T-helper 2 cell treated with Interferon-gamma antibody and Interleukin-4, amounts not matched to agents 100 ng/mL and 5 ng/mL, for 36 hours (primary cell): ENCODE data around the gene ABTB2. TPM values are rescaled to one million over a fixed set of nuclear protein-coding genes. Genes with fewer than 3 reads are reported as not detected.
"Not testable (repeated sequence)": the region's sequence is repeated elsewhere in the genome, so short reads cannot be mapped to it uniquely, and the experiment has no call there.

Experiments used
- intact Hi-C: fragments of 100-400 bp; cut with micrococcal nuclease; formaldehyde crosslinking; loops from one replicate; pipeline ENCODE4 v1.15.1; 2023
- total RNA-seq: library from RNA; stranded (reverse); gene quantifications from 2 replicates; pipeline ENCODE4 v1.2.3, GENCODE V29; 2022

ABTB2 gene
- total RNA-seq, result 4.6 and 5.0 TPM in 2 replicates

DNA sequence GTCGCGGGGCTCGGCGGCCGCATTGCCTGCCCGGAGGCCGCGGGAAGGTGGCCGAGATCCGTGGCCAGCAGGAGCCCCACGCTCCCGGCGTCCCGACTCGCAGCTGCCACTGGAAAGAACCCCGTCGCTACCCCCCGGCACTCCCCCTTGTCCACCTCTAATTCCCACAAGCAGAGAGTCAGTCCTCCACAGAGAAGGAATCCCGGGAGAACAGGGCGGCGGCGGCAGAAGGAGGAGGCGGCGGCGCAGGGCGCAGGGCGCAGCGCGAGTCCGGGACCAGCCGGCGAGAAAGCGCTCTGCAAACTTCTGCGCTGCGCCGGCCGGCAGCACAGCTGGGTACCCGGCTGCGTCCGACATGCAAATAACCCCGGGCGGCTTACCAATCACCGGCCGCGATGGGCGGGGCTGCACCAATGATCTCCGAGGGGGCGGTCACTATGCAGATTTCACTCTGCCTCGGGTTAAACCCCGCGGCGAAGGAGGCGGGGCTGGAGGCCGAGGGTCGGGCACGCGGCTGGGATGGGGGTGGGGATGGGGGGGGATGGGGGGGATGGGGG lies at the start of gene ABTB2:
ABTB2 (minus strand) TSS at position 310 of the 557 bp plus-strand sequence.
- intact Hi-C loops, result loop anchor here (1.0 to 10.0 kb wide), 7 partner anchors 50 to 807 kb away; partner anchors contain the start of genes CAPRIN1, CAT and NAT10

DNA sequence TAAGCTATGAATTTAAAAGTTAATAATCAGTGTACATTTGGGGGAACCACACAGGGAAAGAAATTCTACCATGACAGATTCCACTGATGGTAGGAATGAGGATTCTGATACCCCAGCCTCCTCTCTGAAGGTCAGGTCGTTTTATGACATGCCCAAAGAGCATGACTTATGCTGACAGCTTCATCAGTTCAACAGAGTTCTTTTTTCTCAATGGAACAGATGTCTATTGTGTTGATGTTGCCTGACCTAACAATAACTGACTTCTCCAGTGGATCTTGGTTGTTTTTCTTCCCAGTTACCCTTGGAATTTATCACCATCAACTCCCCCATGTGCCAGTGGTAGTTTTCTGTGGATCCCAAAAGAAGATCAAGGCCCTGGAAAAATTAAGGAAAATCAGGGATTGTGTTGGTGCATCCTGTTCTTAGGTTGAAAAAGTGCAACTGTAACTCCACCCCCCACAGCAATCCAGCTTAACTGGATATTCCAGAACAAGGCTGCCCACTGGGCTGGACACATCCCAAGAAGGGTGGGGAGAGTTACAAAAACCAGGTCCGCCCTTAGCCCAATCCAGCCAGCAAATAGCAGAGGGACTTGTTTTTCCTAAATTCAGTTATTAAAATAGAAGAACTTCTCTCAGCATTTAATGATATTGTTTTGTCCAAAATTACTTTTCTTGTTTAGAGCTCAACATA lies 49.5 kb upstream of the ABTB2 start:
- intact Hi-C loops, result no loop called here

DNA sequence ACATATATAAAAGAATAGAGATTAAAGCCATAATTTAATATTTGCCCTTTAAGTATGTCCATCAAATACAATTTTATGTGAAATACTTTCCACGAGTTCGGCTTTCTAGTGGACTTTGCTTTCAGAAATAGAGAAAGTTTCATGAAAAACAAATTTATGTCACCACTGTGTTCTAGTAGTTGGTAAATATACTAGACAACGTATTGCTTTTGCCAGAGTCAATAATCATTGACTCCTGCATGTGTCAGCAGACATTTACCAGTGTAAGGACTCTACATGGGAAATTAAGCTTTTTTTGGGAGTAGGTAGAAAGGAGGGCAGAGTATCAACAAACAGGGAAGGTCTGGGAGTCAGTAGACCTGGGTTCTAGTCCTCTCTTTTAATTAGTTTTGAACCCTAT lies 48.6 kb upstream of the ABTB2 start:
- intact Hi-C loops, result no loop called here

DNA sequence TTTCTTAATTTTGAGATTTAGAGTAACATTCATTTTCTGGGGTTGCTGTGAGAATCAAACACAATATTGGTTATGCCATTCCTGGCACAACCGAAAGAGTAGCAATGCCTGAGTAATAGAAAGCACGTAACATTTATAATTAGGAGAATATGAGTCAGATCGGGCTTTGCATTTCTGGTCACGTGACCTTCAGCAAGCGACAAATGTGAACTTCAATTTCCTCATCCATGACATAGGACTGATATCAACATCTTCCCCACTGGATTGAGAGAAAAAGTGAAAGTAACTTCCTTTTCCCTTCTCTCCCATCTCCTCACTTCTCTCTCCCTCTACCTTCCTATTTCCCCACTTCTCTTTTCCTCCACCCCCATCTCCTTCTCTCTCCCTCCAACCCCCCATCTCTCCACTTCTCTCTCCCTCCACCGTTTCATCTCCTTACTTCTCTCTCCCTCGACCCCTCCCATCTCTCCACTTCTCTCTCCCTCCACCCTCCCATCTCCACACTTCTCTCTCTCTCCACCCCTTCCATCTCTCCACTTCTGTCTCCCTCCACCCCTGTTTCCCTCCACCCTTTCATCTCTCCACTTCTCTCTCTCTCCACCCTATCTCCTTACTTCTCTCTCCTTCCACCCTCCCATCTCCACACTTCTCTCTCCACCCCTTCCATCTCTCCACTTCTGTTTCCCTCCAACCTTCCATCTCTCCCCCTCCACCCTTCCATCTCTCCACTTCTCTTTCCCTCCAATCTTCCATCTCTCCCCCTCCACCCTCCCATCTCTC lies 47.5 kb upstream of the ABTB2 start:
- intact Hi-C loops, result no loop called here

DNA sequence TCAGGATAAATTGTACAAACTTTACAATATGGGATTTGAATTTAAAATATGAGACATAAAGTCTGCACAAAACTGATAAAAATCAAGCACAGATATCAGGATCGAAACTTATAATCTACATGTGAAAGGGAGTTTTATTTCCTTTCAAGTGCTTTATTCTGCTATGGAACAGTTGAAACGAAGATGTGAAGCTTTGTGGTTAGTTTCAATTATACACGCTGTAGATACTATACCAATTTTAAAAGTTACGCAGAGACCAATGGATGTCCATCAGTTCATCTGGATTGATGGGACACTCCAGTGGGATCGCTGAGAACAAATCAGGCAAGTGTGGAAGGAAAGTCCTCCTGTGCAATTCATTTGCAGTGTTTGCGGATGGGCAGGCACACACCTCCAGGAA lies 46.5 kb upstream of the ABTB2 start:
- intact Hi-C loops, result no loop called here

DNA sequence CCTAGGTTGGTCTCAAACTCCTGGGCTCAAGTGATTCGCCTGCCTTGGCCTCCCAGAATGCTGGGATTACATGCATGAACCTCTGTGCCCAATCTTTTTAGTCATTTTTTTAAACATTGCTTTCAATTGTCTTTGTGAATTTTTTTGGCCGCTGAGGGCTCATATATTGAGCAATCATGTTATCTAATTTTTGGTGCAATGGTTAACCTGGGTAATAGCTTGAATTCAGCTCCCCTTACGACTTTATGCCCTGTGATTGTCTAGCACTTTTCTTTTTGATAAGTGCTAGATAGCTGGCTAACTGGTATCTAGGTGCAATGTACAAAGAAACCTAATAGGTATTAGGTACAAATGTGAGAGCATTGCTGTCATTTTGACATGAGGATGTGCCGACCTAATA lies 45.6 kb upstream of the ABTB2 start:
- intact Hi-C loops, result no loop called here

DNA sequence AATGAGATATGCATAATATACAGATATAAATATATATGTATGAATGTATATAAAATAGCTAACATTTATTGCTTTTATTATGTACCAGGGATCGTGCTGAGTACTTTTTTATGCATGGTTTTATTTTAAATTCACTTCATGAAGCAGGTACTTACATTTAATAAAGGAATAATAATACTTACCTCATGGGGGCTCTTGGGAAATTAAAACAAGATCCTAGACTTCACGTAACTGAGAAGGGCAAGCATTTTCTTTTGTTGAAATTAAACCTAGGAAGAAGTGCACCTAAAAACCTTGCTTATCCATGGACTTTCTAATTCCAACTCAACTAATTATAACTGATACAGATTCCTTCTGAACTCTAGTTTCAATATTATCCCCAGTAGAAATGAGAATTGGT lies 40.0 kb upstream of the ABTB2 start:
- intact Hi-C loops, result no loop called here

DNA sequence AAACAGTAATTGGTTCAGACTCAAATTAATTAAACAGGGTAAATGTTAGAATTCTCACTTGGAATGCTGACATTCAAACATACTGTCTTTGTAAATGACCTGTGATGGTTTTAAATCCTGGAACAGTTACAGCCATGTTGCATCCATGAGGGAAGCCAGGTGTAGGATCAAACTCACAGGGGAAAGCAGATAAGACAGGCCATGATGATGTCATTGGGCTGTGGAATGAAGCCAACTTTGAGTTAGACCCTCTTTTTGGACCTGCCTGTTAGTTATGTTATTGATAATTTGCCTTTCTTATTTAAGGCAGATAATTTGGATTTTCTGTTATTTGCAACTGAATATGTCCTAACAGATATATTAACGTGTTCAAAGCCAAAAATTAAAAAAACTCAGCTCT lies 39.3 kb upstream of the ABTB2 start:
- intact Hi-C loops, result no loop called here

DNA sequence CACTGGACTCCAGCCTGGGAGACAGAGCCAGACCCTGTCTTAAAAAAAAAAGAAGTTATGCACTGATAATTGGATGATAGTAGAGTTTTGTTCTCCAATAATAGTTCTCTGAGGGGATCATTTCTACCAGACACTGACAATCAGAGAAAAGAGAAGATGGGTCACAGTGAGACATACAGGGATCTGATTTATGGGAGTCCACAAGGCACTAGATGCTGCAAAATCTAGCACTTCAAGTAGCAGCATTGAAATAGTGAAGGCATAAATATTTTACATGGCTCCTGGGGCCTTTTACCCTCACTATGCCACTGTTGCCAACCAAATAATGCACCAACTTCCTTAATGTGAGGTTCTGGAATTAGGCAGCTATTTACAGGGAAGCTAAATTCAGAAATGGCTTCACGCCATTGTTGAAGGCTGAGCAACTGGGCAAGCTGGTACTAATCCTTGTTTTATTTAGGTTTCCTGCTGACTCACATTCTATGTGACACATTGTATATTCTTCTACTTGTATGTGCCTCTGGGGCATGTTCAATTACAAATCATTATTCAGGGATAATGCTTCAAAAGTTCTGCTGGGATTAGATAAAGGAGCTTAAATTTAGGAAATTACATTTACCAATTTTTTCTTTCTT lies 38.2 kb upstream of the ABTB2 start:
- intact Hi-C loops, result no loop called here

DNA sequence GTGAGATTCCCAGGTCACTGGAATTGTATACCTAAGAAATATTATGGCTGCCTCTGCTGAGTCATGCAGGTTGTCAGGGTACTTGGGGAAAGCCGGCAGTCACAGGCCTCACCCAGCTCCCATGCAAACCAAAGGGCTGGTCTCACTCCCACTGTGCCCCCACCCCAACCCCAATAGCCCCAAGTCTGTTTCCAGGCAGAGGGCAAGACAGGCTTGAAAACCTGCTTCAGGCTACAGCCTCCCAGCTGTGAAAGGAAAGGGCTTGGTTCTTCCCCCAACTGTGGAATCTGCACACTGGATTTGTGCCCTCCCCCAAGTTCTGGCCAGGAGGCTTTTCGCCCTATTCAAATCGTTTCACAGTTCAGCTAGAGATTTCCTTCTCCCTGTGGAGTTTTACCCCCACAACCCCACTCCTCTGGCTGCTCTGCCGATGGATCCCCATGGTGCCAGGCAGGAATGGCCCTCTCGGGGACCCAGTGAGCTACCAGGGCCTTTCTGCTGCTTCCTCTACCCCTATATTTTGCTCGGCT lies 37.0 kb upstream of the ABTB2 start:
- intact Hi-C loops, result no loop called here

DNA sequence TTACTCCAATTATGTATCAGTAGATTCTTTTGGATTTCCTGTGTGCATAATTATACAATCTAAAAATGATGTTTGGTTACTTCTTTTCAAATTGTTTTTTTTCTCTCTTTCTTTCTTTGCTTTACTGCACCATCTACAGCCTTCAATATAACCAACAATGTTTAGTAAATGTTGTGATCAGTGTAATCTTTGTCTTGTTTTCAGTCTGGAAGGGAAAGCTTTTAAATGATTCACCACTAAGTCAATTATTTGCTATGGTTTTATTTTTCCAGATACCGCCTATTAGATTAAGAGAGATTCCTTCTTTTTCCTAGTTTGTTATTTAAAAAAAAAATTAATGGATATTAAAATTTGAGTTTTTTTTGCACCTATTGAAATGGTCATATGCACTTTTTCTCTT lies 29.8 kb upstream of the ABTB2 start:
- intact Hi-C loops, result no loop called here

DNA sequence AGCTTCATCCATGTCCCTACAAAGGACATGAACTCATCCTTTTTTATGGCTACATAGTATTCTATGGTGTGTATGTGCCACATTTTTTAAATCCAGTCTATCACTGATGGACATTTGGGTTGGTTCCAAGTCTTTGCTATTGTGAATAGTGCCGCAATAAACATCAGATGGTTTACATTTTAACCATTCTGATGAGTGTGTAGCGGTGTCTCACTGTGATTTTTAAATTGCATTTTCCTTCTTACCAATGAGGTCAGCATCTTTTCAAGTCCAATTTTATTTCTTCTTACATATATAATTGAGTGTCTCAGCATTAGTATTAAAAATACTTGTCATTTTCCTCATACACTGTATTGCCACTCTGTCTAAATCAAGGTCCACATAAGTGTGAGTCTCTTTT lies 28.5 kb upstream of the ABTB2 start:
- intact Hi-C loops, result not testable (repeated sequence)

DNA sequence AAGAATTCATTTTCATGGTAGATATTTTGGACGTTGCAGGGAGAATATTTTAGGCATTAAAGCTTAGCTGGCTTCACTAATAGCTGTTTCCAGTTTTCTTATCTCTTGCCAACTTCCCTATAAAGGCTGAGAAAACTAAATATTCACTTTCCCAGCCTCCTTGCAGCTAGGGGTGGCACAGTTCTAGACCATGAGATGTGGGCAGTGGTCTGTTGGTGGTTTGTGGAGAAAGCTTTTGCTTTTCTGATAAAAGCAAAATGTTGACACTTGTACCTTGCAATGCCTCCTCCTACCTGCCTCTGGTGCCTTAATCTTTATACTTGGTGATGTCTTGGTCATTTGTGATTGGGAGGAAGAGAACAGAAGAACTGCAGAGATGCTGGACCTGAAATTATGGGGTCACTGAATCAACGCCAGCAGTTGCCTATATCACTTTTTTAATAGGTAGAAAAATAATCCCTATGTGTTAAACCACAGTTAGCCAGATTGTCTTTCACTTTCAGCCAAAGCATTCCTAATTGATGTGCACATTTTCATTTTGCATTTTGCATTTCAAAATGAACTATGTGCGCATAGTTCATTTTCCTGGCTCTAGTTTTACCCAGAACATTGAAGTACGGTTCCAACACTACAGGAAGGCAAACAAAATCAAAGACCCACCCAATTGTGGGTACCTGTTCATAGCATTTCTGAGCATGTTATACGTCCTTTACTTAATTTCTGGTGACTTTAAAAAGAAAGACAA lies 24.9 kb upstream of the ABTB2 start:
- intact Hi-C loops, result no loop called here

DNA sequence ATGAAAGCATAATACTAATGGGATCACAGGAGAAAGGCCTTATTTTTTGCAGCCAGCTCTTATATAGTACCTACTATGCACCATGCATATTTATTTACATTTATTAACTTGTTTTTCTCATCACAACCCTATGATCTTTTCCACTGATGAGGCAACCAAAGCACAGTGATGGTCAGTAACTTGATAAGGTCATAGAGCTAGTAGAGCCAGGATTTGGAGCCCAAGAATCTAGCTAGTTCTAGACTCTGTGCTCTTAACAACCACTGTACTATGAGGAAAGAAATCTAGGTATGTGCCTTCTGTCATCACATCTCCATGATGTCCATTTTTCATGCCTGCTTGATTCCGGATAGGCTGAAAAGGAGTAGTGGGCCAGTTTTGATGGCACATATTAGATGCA lies 24.0 kb upstream of the ABTB2 start:
- intact Hi-C loops, result no loop called here

DNA sequence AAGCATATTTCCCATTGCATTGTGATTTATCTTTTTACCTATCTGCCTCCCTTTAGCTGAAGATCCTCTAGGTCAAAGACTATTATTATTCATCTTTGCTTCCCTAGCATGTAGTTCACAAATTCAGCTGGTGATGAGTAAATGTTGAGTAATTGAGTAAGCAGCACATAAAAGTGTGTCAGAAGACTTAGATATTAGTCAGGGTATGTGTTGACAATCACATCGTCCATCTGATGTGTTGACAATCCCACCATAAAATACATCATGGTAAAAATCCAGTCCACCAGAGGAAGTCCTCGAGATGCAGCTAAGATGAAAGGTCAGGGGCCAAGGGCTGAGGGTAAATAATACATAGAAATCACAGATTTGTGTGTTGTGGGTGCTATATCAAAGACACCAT lies 22.9 kb upstream of the ABTB2 start:
- intact Hi-C loops, result no loop called here

DNA sequence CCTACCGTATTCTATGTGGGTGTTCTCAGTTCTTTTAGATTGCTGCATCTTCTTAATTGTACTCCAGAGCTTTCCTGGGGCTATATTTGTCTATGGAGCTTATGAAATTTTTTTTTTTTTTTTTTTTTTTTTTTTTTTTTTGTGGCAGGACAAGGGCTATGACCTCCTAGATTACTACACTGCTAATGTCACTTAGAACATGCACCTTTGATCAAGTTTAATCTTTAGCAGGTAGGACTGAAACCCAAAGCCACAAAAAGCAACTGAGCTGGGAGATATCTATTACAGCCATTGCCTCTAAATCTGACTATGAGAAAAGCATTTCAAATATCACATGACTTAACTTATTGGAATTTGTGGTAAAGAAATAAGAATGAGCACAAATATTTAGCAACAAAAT lies 21.7 kb upstream of the ABTB2 start:
- intact Hi-C loops, result no loop called here

DNA sequence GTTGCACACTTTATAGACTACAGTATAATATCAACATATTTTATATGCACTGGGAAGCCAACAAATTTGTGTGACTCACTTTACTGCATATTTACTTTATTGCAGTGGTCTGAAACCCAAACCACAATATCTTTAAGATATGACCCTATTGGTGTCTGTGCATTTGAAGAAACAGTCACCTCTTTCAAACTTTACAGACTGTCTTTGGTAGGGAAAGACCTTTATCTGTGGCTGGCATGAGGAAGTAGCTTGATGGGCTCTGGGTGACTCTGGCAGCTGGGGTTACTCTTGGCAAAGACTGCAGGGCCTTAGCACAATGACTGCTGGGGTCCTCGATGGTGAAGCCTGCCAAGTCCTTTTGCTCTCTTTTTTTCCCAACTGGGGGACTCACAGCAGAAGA lies 21.3 kb upstream of the ABTB2 start:
- intact Hi-C loops, result no loop called here

DNA sequence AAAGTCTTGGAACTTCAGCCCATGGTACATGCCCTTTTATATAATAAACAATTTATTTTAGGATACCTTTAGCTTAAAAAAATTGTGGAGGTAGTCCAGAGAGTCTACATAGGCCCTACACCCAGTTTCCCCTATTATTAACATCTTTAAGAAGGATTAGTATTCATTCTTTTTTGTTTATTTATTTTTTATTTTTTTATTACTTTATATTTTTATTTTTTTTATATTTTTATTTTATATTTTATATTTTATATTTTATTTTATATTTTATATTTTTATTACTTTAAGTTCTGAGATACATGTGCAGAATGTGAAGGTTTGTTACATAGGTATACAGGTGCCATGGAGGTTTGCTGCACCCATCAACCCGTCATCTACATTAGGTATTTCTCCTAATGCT lies 15.9 kb upstream of the ABTB2 start:
- intact Hi-C loops, result no loop called here

DNA sequence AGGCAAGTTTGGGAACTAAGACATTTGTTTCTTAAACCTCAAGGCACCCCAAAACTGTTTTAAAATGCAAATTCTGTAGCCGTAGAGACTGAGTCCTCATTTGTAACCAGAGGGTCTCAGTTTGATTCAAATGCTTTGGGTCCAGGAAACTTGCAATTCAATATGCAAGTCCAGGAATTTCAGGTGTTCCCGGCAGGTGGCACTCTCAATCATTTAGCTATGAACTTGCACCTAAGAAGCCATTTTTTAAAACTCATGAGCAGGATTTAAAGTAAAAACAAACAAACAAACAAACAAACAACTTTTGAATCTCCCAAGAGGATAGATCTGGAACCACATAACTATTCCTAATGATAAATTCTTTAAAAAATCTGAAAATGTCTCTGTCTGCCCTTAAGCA lies 8.7 kb upstream of the ABTB2 start:
- intact Hi-C loops, result loop anchor here (1.0 to 10.0 kb wide), 2 partner anchors 102 to 128 kb away; no protein-coding TSS in a partner anchor

DNA sequence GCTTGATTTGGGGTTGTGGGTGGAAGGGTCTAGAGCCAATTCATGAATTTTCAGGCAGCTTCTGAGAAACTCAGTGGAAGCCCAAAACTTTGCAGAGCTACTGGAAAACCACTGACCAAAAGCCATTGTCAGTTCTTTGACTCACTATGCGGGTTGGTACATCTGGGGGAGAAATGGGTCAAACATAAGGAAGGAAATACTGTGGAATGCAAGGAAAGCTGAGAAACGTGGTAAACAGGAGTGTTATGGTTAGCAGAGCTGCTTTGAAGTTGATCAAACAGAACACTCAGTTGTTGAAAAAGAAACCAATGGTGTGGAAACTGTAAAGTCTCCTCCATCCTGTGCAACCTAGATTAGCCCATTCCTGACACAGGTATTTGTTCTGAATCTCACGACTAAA lies 6.3 kb upstream of the ABTB2 start:
- intact Hi-C loops, result loop anchor here (10.0 kb wide), 1 partner anchor 131 kb away; no protein-coding TSS in a partner anchor
